GM18868 (cell line): Measurements from ENCODE around the gene TBC1D8.

ENCODE experiments used
- ATAC-seq: cut with Tn5 transposase; IDR thresholded peaks from one replicate; pipeline ENCODE4 v1.9.1; 2021; ENCODE audit warnings: mild to moderate bottlenecking, moderate library complexity; ENCODE audit not compliant: unreplicated experiment

TBC1D8 gene

DNA sequence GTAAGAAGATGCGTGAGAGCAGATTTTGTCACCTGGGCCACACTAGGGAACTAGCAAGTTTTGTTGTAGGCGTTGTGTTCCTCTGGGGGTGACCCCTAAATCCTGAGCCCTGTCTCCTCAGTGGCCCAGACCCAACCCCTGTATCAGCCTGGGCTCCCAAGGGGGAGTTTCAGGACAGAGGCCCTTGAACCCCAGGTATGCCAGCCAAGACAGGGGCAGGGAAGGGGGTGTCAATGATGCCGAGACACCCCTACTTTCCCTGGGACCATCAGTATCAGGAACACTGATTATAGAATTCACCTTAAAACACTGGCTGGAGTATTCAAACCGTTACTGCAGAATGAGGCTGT, 188.2 kb downstream of the TBC1D8 start:
- ATAC-seq, result no peak

DNA sequence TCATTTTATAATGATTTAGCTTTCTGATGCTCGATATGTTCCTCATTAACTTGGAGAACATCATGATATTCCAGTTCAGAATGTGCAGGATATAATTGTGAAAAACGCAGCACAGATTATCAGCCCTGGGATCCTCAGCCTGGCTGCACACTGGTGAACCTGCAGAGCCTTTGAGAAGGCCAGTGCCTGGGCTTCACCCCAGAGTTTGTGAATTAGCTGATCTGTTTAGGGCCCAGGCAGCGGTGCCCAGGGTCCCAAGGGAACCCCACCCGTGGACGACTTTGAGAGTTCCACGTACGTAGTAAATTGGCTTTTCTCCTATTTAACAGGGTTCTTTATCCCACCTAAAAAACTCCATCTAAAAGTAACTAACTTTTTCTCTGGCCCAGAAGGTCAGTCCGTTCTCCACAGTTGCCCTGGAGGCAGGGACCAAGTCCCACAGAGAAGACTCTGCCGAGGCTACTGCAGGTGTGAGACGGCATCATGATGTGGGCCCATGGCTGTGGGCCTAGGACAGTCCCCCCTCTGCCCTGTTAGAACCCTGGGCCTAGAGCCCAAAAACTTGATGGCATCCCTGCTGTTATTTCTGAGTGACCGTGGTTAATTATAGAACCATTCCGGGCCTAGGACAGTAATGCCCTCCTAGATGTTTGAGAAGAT, 188.7 kb downstream of the TBC1D8 start:
- no peak for ATAC-seq

DNA sequence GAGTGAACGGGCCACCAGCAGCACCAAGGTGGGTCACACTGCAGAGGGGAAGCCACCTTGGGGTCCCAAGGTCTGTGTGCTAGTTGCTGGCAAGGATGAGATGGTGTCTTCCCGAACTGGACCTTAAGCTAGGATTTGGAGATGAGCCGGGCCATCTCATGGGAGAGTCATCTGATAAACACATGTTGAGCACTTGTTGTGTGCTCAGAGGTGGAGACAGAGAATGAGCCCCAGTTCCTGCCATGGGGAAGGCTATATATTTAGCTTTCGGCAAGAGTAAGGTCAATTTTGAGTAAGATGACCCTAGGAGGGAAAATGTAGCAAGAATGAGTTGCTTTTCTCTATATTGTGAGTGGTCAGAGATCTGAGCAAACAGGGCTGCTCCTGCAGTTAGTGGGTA, 190.5 kb downstream of the TBC1D8 start:
- ATAC-seq, result no peak

DNA sequence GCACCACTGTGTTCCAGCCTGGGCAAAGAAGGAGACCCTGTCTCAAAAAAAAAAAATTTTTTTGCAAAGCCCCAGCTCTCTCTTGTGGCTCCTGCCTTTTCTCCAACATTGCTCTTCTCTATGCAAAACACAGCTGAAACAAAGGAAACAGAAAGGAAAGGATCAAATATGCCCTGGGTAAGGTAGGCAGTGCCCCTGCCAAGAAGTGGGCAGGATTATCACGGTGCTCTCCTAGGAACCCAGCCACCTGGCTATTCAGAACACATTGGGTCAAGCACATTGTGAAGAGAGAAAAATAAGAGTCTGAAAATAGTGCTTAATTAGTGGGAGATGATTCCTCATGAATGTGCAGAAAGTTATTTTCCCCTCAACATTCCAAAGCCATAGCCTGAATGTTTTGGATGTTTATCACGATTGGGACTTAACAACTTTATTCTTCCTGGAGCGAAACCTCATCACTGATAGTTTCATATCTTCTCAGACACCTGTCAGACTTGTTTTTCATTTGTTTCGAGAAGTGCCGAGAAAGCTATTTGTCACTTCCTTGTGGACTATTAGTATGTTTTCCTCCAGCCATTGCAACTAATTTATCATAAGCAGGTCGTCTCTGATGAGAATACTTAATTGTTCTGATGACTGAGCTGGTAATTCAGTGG, 191.8 kb downstream of the TBC1D8 start:
- no peak for ATAC-seq

DNA sequence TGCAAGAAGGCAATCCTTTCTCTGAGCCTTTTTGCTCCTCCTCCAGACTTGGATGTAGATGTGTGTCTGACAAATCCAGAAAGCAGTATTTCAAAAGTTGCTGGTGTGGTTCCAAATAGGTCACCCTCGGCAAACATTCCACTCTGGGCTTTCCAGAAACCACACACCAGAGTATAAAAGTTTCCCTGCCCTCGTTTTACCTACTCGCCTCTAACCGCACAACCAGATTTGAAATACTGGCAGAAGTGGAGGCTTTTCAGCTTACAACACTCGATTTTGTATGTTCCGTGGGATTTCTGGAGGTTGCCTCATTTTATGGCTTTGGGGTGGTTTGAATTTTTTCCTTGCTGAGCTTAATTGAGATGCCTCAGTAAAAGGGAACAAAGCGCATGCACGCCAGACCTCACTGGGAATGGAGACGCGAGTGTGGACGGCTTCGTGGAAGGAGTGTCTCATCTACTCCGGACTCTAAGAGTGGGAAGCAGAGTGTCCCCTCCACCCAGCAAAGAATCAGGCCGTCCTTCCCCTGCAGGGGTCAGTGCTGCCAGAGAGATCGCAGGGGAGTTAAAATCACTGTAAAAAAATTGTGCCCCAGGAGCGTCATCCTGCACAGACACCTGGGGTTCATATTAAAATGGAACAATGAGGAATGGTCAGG, 193.1 kb downstream of the TBC1D8 start:
- ATAC-seq, result no peak
